Caco-2 (cell line): Measurements from ENCODE around the gene TUBGCP5. TPM values are rescaled to one million over a fixed set of nuclear protein-coding genes. Genes with fewer than 3 reads are reported as not detected.

Experiments used
- BruUV-seq: library from RNA; stranded (reverse); fragments of 400-500 nt; replicated peaks from 2 replicates; lab custom pipeline; 2021; lab: Mats Ljungman, UMichigan
- CTCF ChIA-PET: fragments of 300-600 bp; sonication (Branson Sonifier 250); formaldehyde crosslinking; loops from one replicate; lab custom pipeline; 2022; ENCODE audit warnings: antibody characterized with exemption; lab: Charles Lee
- POLR2A ChIA-PET: fragments of 300-600 bp; sonication (Branson Sonifier 250); formaldehyde crosslinking; loops from one replicate; lab custom pipeline; 2022; ENCODE audit warnings: antibody characterized with exemption; lab: Charles Lee
- DNase-seq, 2 experiments: peaks; one replicate each; pipeline versions ENCODE4 v3.0.0 to v3.0.0-alpha.2; 2020 to 2022
- H3K27me3 ChIP-seq: replicated peaks from 2 replicates; pipeline ENCODE4 v1.6.0; 2011; ENCODE audit warnings: low read length; ENCODE audit not compliant: control insufficient read depth, insufficient read depth
- H3K36me3 ChIP-seq: 2 replicates; pipeline ENCODE4 v1.5.1; 2011; ENCODE audit warnings: low read length; ENCODE audit not compliant: control insufficient read depth, insufficient read depth
- H3K4me1 ChIP-seq: fragments of 250-450 bp; sonication (Bioruptor Pico); 2 replicates; pipeline ENCODE4 v1.5.1; 2020; ENCODE audit warnings: mild to moderate bottlenecking
- H3K4me3 ChIP-seq: 2 replicates; pipeline ENCODE4 v1.5.1; 2011; ENCODE audit warnings: low read depth, mild to moderate bottlenecking, control low read depth, low read length
- H3K9me3 ChIP-seq: fragments of 250-450 bp; sonication (Bioruptor Pico); 2 replicates; pipeline ENCODE4 v1.5.1; 2020; ENCODE audit warnings: mild to moderate bottlenecking, moderate library complexity
- H3K27ac Mint-ChIP-seq: one replicate; pipeline ENCODE4 v1.8.0; 2022; ENCODE audit warnings: mixed read lengths; ENCODE audit not compliant: unreplicated experiment
- H3K27me3 Mint-ChIP-seq: one replicate; pipeline ENCODE4 v1.8.0; 2022; ENCODE audit warnings: mixed read lengths; ENCODE audit not compliant: insufficient read depth, unreplicated experiment
- H3K36me3 Mint-ChIP-seq: one replicate; pipeline ENCODE4 v1.8.0; 2022; ENCODE audit warnings: mild to moderate bottlenecking, mixed read lengths; ENCODE audit not compliant: insufficient read depth, unreplicated experiment
- H3K4me1 Mint-ChIP-seq: one replicate; pipeline ENCODE4 v1.8.0; 2022; ENCODE audit warnings: low read depth, mixed read lengths; ENCODE audit not compliant: unreplicated experiment
- H3K4me3 Mint-ChIP-seq: one replicate; pipeline ENCODE4 v1.8.0; 2022; ENCODE audit warnings: mild to moderate bottlenecking, moderate library complexity, mixed read lengths; ENCODE audit not compliant: unreplicated experiment
- H3K9me3 Mint-ChIP-seq: one replicate; pipeline ENCODE4 v1.8.0; 2022; ENCODE audit warnings: mixed read lengths; ENCODE audit not compliant: unreplicated experiment
- CTCF ChIP-seq, 2 experiments: fragments of 200-600 bp in 1 of 2; IDR thresholded peaks; 1 replicate in 1 of 2; 2 replicates in 1 of 2; pipeline versions ENCODE4 v1.5.1 to v1.8.0; 2011 to 2022; ENCODE audit warnings: antibody characterized with exemption in 1 of 2, control low read depth in 1 of 2, inconsistent platforms in 1 of 2, low read depth in 1 of 2, low read length in 1 of 2, mild to moderate bottlenecking in 1 of 2, moderate library complexity in 1 of 2; ENCODE audit not compliant: insufficient read depth in 1 of 2, severe bottlenecking in 1 of 2, unreplicated experiment in 1 of 2
- intact Hi-C: fragments of 100-400 bp; cut with micrococcal nuclease; formaldehyde crosslinking; loops from one replicate; pipeline ENCODE4 v1.10.0; 2022; ENCODE audit not compliant: unreplicated experiment
- total RNA-seq: library from RNA; stranded (reverse); gene quantifications from 2 replicates; pipeline ENCODE4 v1.2.3, GENCODE V29; 2022

TUBGCP5 gene
- total RNA-seq, 1 experiment from 2014 or later = 53.1 TPM

GRCh38 chr15:22960126-22960525, 79.2 kb downstream of the TUBGCP5 start:
- Histone ChIP-seq H3K27me3 (no peaks in the 10 kb centered on the region), H3K9me3 (no peaks in the 10 kb centered on the region), H3K4me3 (no peak overlapping the region), H3K36me3 (no peaks in the 10 kb centered on the region; the same call in 1 of the 2 replicates), H3K4me1 (0 out of 2 replicates have a peak, but pooled peaks cover 4% of the 10 kb centered on the region)
- no peak for DNase-seq
- no TSS peak for BruUV-seq
- Mint-ChIP-seq H3K4me1 (peaks cover 12% of the 10 kb centered on the region), H3K27ac (peak overlapping the region; percentile 74), H3K4me3 (no peak overlapping the region), H3K36me3 (peaks cover 7% of the 10 kb centered on the region), H3K27me3 (no peaks in the 10 kb centered on the region), H3K9me3 (no peaks in the 10 kb centered on the region)
- TF ChIP-seq CTCF (IDR thresholded peaks at IDR 0.05; ENCODE audit: insufficient read depth in 1 of 2, low read depth in 1 of 2, low read length in 1 of 2, severe bottlenecking in 1 of 2, unreplicated experiment in 1 of 2) = no peak
- intact Hi-C loops = no loop called here
- POLR2A ChIA-PET = no interaction called here
- CTCF ChIA-PET = interaction anchor here (0.6 kb wide), 1 partner anchor 509 kb away, joined by 3 read pairs; no protein-coding TSS in a partner anchor

- no peak overlapping the region for H3K4me3 Mint-ChIP-seq
- intact Hi-C loops = no loop called here
- no peak for TF ChIP-seq CTCF (IDR thresholded peaks at IDR 0.05; ENCODE audit: insufficient read depth in 1 of 2, low read depth in 1 of 2, low read length in 1 of 2, severe bottlenecking in 1 of 2, unreplicated experiment in 1 of 2)
- ChIA-PET POLR2A (no interaction called here), CTCF (no interaction called here)
- no peaks in the 10 kb centered on the region for H3K9me3 ChIP-seq
- DNase-seq = no peak
- BruUV-seq = no TSS peak
- H3K36me3 ChIP-seq = no peaks in the 10 kb centered on the region; the same call in 1 of the 2 replicates
- no peak overlapping the region for H3K4me3 ChIP-seq
- peaks cover 11% of the 10 kb centered on the region for H3K4me1 Mint-ChIP-seq
- 0 out of 2 replicates have a peak, but pooled peaks cover 3% of the 10 kb centered on the region for H3K4me1 ChIP-seq
- H3K27me3 Mint-ChIP-seq = no peaks in the 10 kb centered on the region
- peaks cover 7% of the 10 kb centered on the region for H3K36me3 Mint-ChIP-seq
- no peaks in the 10 kb centered on the region for H3K9me3 Mint-ChIP-seq
- H3K27ac Mint-ChIP-seq = peak overlapping the region; percentile 74
- no peaks in the 10 kb centered on the region for H3K27me3 ChIP-seq
Measured at GRCh38 chr15:22959321-22960101, 79.9 kb downstream of the TUBGCP5 start.

GRCh38 chr15:22958487-22959280, 80.7 kb downstream of the TUBGCP5 start:
- no peaks in the 10 kb centered on the region; the same call in 1 of the 2 replicates for H3K36me3 ChIP-seq
- H3K4me1 ChIP-seq = no peaks in the 10 kb centered on the region
- no peaks in the 10 kb centered on the region for H3K9me3 ChIP-seq
- H3K27me3 ChIP-seq = no peaks in the 10 kb centered on the region
- Mint-ChIP-seq H3K27ac (no peak overlapping the region), H3K36me3 (peaks cover 11% of the 10 kb centered on the region), H3K4me3 (no peak overlapping the region), H3K27me3 (no peaks in the 10 kb centered on the region), H3K4me1 (peaks cover 7% of the 10 kb centered on the region), H3K9me3 (no peaks in the 10 kb centered on the region)
- no peak for TF ChIP-seq CTCF (IDR thresholded peaks at IDR 0.05; ENCODE audit: insufficient read depth in 1 of 2, low read depth in 1 of 2, low read length in 1 of 2, severe bottlenecking in 1 of 2, unreplicated experiment in 1 of 2)
- no peak for DNase-seq
- ChIA-PET POLR2A (no interaction called here), CTCF (no interaction called here)
- no TSS peak for BruUV-seq
- H3K4me3 ChIP-seq = no peak overlapping the region
- intact Hi-C loops = no loop called here
